GM11168 (cell line): ENCODE results near the gene ABCC1.
"Not testable (repeated sequence)": the region's sequence is repeated elsewhere in the genome, so short reads cannot be mapped to it uniquely, and the experiment has no call there.

ENCODE experiments used
- in situ Hi-C: fragments of 300-500 bp; cut with MboI; formaldehyde crosslinking; loops from one replicate; pipeline ENCODE4 v1.12.0; 2022; ENCODE audit warnings: low sequenced_read_pairs; ENCODE audit not compliant: unreplicated experiment

Gene ABCC1

GRCh38 chr16:15949210-15950160 lies at the start of gene ABCC1:
ABCC1 (plus strand) TSS chr16:15949616; CDS start chr16:15949752, 136 bp downstream.
- in situ Hi-C loops = no loop called here

DNA sequence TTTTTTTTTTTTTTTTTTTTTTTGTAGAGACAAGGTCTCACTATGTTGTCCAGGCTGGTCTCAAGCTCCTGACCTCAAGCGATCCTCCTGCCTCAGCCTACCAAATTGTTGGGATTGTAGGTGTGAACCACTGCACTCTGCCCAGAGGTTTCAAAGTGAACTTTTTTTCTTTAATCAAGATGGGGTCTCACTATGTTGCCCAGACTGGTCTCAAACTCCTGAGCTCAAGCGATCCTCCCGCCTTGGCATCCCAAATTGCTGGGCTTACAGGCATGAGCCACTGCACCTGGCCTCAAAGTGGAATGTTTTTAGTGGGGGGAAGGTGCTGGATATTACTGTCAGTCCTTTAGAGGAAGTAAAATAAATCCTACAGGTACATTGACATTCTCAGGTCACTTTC lies 49.1 kb upstream of the ABCC1 start:
- in situ Hi-C loops = no loop called here

GRCh38 chr16:15900901-15901500 lies 48.4 kb upstream of the ABCC1 start:
- in situ Hi-C loops = no loop called here

GRCh38 chr16:15903960-15904359 lies 45.5 kb upstream of the ABCC1 start:
- in situ Hi-C loops = no loop called here

DNA sequence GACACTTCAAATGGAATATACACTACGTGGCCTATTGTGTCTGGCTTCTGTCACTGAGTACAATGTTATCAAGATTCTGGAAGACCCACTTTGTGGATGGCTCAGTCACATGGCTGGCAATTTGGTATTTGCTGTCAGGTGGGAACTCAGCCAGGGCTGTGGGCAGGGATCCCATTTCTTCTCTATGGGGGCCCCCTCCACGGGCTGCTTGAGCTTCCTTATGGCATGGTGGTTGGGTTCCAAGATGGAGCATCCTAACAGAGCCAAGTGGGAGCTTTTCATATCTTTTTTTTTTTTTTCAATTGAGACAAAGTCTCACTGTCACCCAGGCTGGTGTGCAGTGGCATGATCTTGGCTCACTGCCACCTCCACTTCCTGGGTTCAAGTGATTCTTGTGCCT lies 43.0 kb upstream of the ABCC1 start:
- in situ Hi-C loops = no loop called here

- in situ Hi-C loops = no loop called here
These were observed 41.4 kb upstream of the ABCC1 start for GRCh38 chr16:15907863-15908478.

GRCh38 chr16:15911198-15911597 lies 38.2 kb upstream of the ABCC1 start:
- in situ Hi-C loops = no loop called here

DNA sequence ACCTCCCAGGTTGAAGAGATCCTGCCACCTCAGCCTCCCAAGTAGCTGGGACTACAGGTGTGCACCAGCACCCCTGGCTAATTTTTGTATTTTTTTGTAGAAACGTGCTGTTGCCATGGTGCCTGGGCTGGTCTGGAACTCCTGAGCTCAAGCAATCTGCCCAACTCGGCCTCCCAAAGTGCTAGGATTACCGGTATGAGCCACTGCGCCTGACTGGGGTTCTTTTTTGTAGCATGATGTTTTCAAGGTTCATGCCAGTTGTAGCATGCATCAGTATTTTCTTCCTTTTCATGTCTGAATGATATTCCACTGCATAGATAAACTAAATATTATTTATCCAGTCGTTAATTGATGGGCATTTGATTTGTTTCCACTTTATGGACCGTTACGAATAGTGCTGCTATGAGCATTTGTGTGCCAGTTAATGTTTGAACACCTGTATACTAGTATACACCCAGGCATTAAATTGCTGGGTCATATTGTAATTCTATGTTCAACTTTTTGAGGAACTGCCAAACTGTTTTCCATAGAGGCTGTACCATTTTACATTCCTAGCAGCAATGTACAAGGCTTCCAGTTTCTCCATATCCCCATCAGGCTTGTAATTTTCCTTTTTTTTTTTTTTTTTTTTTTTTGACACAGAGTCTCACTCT lies 36.2 kb upstream of the ABCC1 start:
- in situ Hi-C loops = no loop called here

- in situ Hi-C loops = no loop called here
These were observed 33.8 kb upstream of the ABCC1 start for GRCh38 chr16:15915555-15916081.

- in situ Hi-C loops = no loop called here
These were observed 33.1 kb upstream of the ABCC1 start for GRCh38 chr16:15916323-15916722.

- in situ Hi-C loops = not testable (repeated sequence)
These were observed 31.1 kb upstream of the ABCC1 start for GRCh38 chr16:15918314-15918713.

DNA sequence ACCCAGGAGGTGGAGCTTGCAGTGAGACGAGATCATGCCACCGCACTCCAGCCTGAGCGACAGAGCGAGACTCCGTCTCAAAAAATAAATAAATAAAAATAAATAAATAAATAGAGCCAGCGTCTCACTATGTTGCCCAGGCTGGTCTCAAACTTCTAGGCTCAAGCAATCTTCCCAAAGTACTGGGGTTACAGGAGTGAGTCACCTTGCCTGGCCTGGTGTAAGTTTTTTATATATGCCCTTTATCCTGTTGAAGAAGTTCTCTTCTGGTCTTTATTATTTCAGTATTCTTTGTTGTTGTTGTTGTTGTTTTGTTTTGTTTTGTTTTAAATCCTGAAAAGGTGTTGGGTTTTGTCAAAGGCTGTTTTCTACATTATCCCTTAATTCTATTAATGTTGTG lies 30.1 kb upstream of the ABCC1 start:
- in situ Hi-C loops = no loop called here

DNA sequence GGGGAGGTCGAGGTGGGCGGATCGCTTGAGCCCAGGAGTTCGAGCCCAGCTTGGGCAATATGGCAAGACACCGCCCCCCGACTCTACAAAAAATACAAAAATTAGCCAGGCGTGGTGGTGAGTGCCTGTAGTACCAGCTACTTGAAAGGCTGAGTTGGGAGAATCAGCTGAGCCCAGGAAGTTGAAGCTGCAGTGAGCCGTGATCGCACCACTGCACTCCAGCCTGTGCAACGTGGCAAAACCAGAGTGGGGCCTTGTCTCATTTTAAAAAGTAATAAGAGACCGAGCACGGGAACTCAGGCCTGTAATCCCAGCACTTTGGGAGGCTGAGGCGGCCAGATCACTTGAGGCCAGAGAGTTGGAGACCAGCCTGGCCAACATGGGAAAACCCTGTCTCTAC lies 24.4 kb upstream of the ABCC1 start:
- in situ Hi-C loops = no loop called here

DNA sequence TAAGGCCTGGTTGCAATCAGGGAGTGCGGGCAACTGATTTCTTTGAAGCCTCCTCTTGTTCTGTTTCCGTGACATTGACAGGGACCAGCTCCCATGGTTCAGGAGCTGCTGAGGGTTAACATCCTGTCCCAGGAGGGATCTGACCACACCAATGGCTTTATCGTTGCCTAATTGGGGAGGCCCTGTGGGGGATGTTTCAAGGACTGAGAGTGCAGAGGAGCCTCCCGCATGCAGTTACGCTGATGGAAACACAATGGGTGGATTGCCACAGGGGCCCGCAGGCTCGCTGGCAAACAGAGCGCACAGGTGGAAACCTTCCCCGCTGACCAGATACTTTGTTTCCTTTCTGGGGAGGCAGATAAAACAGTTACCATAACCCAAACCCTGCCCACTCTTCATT lies 23.8 kb upstream of the ABCC1 start:
- in situ Hi-C loops = no loop called here

- in situ Hi-C loops = no loop called here
These were observed 20.9 kb upstream of the ABCC1 start for GRCh38 chr16:15928261-15929104.

DNA sequence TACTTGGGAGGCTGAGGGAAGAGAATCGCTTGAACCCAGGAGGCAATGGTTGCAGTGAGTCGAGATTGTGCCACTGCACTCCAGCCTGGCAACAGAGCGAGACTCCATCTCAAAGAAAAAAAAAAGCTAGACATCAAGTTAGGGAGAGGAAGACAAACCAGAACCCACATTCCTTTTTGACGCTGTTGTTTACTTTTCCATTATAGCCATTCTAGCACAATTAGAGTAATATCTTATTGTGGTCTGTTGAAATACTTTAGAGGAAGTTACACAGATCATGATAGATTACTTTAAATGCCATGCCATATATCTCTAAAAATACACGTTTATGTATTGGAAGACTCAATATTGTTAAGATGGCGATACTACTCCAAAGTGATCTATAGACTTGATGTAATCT lies 16.5 kb upstream of the ABCC1 start:
- in situ Hi-C loops = no loop called here

DNA sequence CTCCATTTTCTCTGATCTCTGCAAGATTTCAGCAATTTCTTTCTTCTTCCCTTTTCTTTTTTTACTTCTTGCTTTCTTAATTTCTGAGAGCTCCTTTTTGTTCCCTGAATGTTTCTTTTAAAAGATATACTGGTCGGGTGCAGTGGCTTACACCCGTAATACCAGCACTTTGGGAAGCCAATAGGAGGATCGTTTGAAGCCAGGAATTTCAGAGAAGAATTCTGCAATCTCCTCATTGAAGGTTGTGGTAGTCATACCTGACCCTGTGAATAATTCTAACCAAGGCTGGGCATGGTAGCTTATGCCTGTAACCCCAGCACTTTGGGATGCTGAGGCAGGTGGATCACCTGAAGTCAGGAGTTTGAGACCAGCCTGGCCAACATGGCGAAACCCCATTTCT lies 15.6 kb upstream of the ABCC1 start:
- in situ Hi-C loops = no loop called here

GRCh38 chr16:15934991-15935390 lies 14.4 kb upstream of the ABCC1 start:
- in situ Hi-C loops = no loop called here

DNA sequence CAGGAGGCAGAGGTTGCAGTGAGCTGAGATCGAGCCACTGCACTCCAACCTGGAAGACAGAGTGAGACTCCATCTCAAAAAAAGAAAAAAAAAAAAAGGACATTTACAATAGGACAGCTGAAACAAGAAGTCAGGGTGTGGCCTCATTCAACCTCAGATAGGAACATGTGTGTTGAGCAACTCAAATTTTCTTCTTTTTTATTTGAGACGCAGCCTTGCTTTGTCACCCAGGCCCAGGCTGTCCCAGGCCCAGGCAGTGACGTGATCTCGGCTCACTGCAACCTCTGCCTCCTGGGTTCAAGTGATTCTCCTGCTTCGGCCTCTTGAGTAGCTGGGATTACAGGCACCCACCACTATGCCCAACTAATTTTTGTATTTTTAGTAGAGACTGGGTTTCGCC lies 12.6 kb upstream of the ABCC1 start:
- in situ Hi-C loops = not testable (repeated sequence)
